Measurements from ENCODE around the gene ADARB2.
"Not testable (repeated sequence)": the region's sequence is repeated elsewhere in the genome, so short reads cannot be mapped to it uniquely, and the experiment has no call there.

ADARB2 gene

GRCh38 chr10:1409392-1409791 is 327.9 kb downstream of the ADARB2 start:
- DNase-seq (ENCODE audit: low read depth), result no peak

- no peak for DNase-seq (ENCODE audit: low read depth)
Observed at GRCh38 chr10:1408651-1409367, 328.5 kb downstream of the ADARB2 start.

- DNase-seq (ENCODE audit: low read depth), result no peak
Observed at GRCh38 chr10:1406967-1407945, 330.1 kb downstream of the ADARB2 start.

DNA sequence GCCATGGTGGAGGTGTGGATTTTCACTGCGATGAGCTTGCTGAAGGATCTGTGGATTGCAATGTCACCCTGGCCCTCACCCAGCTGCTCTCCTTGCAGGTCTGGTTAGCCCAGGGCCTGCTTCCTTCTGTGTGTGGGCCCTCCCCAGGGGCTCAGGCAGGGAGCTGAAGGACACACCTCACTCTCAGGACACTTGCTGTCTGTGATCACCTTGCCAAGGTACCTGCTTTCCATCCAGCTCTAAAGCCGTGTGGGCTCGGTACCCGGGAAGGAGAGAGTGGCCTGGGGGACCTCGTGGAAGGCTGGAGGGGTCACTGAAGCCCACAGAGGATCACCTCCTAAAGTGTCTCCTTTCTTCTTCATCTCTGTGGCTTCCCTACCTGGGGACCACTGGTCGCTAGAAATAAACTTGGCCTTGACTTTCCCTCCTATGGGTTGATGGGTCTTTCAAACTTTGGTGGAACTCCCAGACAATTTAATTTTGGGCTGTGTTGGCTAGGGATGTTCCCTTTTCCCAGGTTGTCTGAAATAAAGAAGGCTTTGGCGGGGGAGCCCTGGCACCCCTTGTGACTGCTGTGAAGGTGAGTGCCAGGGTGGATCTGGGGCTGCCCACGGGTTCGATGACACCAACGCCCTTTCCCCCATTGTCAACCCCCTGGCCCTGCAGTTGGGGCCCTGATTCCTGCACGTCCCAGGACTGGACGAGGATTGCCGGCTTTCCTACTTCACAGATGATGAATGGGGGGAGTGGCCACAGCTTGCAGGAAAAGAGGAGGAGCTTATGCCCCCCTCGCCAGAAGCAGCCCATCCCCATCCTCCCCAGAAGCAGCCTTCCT is 331.0 kb downstream of the ADARB2 start:
- no peak for DNase-seq (ENCODE audit: low read depth)

- DNase-seq (ENCODE audit: low read depth), result no peak
Observed at GRCh38 chr10:1404323-1405260, 332.7 kb downstream of the ADARB2 start.

DNA sequence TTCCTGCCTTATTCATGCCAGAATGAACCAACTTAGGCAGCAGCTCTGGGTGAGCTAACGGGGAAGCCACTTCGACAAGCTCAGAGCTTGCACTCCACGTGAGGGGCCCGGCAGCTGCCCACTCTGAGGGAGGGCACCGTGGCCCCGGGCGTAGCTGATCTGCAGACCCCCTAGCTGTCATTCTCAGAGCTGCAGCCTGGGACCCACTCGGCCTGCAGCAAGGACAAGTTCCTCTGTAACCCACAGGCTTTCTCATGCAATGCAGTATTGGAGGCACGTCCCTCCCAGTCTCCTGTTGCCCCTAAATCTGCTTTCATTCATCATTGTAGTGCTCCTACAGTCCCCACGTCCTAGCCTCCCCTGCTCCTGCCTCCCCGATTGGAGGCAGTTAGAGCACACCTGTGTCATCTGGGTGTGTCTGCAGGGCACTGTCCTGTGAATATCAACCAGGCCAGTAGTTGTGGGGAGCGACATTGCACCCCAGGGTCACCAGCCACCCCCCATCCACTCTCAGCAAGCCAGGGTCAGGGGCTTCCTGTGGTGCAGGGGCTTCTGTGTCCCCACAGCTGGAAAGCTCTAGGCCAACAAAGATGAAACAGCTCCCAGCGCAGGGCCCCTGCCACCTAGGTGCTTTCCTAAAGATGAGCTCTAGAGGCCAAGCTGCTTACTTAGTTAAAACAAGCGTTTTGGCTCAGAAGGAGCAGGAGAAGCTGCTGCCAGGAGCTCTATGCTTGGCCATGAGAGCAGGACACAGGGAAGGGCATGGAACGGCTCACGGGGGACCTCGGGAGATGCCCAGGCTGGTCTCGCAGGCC is 333.6 kb downstream of the ADARB2 start:
- DNase-seq (ENCODE audit: low read depth), result no peak

- no peak for DNase-seq (ENCODE audit: low read depth)
Observed at GRCh38 chr10:1402816-1403507, 334.4 kb downstream of the ADARB2 start.

DNA sequence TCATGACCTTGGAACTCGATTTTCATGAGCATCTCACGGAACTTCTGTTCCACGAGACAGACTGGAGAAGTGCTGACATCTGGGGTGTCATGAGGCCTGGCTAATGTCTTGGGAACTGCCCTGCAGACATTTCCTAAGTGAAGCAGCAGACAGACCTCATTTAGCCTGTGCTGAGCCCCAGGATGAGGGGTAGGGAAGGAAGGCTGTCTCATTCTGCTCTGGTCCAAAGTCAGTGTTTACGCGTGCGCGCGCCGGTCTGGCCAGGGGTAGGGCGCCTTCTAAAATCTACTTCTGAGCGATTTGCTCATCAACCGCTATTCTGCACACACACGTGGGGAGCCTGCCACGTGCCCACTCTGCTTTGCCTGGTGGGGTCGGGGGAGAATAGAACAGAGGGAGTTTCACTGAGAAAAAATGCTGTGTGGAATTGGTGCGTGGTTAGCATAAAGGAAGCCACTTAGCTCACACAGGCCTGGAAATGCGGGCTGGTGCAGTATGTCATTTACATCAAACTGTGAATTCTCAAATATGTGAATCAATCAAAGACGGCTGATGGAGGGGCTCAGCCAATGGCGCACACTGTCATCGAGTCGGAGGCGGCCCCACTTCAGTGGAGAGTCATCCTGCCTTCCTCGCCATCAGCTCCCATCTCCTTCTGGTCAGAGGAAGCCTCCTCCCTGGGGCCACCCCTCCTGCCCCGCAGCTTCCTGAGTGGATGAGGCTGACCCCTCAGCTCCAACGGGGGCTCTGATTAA is 335.1 kb downstream of the ADARB2 start:
- no peak for DNase-seq (ENCODE audit: low read depth)

GRCh38 chr10:1401071-1401965 is 336.0 kb downstream of the ADARB2 start:
- DNase-seq (ENCODE audit: low read depth), result no peak

GRCh38 chr10:1400101-1401070 is 336.9 kb downstream of the ADARB2 start:
- DNase-seq (ENCODE audit: low read depth), result no peak

GRCh38 chr10:1399431-1400100 is 337.8 kb downstream of the ADARB2 start:
- DNase-seq (ENCODE audit: low read depth), result no peak

GRCh38 chr10:1398626-1399410 is 338.5 kb downstream of the ADARB2 start:
- no peak for DNase-seq (ENCODE audit: low read depth)

DNA sequence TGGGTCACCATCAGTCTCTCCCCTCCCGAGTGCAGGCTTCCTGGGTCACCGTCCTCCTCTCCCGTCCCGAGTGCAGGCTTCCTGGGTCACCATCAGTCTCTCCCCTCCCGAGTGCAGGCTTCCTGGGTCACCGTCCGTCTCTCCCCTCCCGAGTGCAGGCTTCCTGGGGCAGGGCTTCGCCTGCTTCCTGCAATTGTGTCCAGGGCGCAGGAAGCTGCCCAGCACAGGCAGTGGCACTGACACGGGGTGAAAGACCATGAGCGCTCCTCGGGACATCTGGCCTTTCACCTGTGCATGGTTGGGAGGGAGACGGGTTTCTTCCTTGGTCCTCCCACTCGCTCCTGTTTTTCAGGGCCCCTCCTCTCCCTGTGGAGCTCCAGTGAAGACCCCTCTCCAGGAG is 339.2 kb downstream of the ADARB2 start:
- DNase-seq (ENCODE audit: low read depth), result not testable (repeated sequence)

DNA sequence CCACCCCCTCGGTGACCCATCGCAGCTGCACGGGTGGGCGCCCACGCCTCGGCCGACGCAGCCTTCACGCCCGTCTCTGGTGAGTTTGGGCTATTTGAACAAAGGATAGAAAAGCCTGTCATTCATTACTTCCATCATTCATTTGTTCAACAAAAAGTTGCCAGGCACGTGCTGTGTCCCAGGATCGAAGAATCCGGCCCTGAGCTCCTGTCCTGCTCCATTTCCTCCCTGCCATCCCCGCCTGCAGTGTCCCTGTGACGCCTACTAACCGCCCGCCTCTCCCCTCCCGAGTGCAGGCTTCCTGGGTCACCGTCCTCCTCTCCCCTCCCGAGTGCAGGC is 341.1 kb downstream of the ADARB2 start:
- no peak for DNase-seq (ENCODE audit: low read depth)
